Vagina (tissue), 2 donors: ENCODE measurements around the gene KLHL3. TPM values are rescaled to one million over a fixed set of nuclear protein-coding genes. Genes with fewer than 3 reads are reported as not detected.

Experiments
- DNase-seq, 2 donors: peaks; one replicate each; pipeline ENCODE4 v3.0.0-alpha.2; 2017; ENCODE audit errors: extremely low spot score in 2 of 2
- H3K27ac ChIP-seq: fragments of 200-600 bp; sonication (generic); one replicate; pipeline ENCODE4 v1.5.1; 2019
- H3K27me3 ChIP-seq: fragments of 200-600 bp; sonication (generic); one replicate; pipeline ENCODE4 v1.5.1; 2019
- H3K36me3 ChIP-seq, 2 donors: fragments of 200-600 bp; sonication (generic); one replicate each; pipeline ENCODE4 v1.5.1; 2017 to 2019
- H3K4me1 ChIP-seq: fragments of 200-600 bp; sonication (generic); one replicate; pipeline ENCODE4 v1.5.1; 2019
- H3K4me3 ChIP-seq, 2 donors: fragments of 200-600 bp; sonication (generic); 1 replicate in 1 of 2; 2 replicates in 1 of 2; pipeline ENCODE4 v1.5.1; 2016 to 2019
- H3K9me3 ChIP-seq: fragments of 200-600 bp; sonication (generic); one replicate; pipeline ENCODE4 v1.5.1; 2019
- CTCF ChIP-seq, 3 experiments: fragments of 450-650 bp in 2 of 3; fragments of 200-600 bp in 1 of 3; sonication (generic) in 1 of 3; IDR thresholded peaks; one replicate each; pipeline ENCODE4 v1.5.1; 2017 to 2019; ENCODE audit warnings: antibody characterized with exemption in 3 of 3, mild to moderate bottlenecking in 2 of 3, moderate library complexity in 2 of 3
- POLR2A ChIP-seq, 2 donors: fragments of 450-650 bp; IDR thresholded peaks; one replicate each; pipeline ENCODE4 v1.6.1; 2017; ENCODE audit warnings: antibody characterized with exemption in 2 of 2, mild to moderate bottlenecking in 2 of 2, moderate library complexity in 2 of 2
- POLR2AphosphoS5 ChIP-seq, 2 donors: sonication (generic); formaldehyde crosslinking; IDR thresholded peaks; one replicate each; pipeline ENCODE4 v1.9.0; 2017; ENCODE audit warnings: antibody characterized with exemption in 2 of 2, mild to moderate bottlenecking in 2 of 2, low read depth in 1 of 2; ENCODE audit not compliant: insufficient read depth in 1 of 2
- intact Hi-C: fragments of 100-400 bp; cut with DNase I; formaldehyde crosslinking; loops from one replicate; pipeline ENCODE4 v1.15.1; 2023
- total RNA-seq: library from RNA; depleted of rRNA; stranded (reverse); fragments of >200 nt; gene quantifications from one replicate; pipeline ENCODE4 v1.2.3, GENCODE V29; 2016

The KLHL3 gene
- total RNA-seq, 1 donor from 2014 or later: 7.4 TPM

GRCh38 chr5:137667341-137667740 is 68.5 kb downstream of the KLHL3 start:
- no peak for TF ChIP-seq CTCF (IDR thresholded peaks at IDR 0.05)
- Histone ChIP-seq H3K36me3 (no peaks in the 10 kb centered on the region), H3K4me3 (no peak overlapping the region), H3K27me3 (no peaks in the 10 kb centered on the region), H3K4me1 (peaks cover 11% of the 10 kb centered on the region), H3K27ac (peak overlapping the region; percentile 64), H3K9me3 (no peaks in the 10 kb centered on the region)
- no peak for DNase-seq
- intact Hi-C loops: no loop called here

GRCh38 chr5:137666901-137667300 is 69.0 kb downstream of the KLHL3 start:
- Histone ChIP-seq H3K27me3 (no peaks in the 10 kb centered on the region), H3K9me3 (no peaks in the 10 kb centered on the region), H3K36me3 (no peaks in the 10 kb centered on the region), H3K4me1 (peaks cover 11% of the 10 kb centered on the region), H3K27ac (peak overlapping the region; percentile 64), H3K4me3 (no peak overlapping the region)
- intact Hi-C loops: no loop called here
- TF ChIP-seq POLR2A (IDR thresholded peaks at IDR 0.05) (no peak), POLR2AphosphoS5 (IDR thresholded peaks at IDR 0.05; ENCODE audit: insufficient read depth in 1 of 2, low read depth in 1 of 2) (no peak), CTCF (IDR thresholded peaks at IDR 0.05) (no peak)
- DNase-seq: no peak

DNA sequence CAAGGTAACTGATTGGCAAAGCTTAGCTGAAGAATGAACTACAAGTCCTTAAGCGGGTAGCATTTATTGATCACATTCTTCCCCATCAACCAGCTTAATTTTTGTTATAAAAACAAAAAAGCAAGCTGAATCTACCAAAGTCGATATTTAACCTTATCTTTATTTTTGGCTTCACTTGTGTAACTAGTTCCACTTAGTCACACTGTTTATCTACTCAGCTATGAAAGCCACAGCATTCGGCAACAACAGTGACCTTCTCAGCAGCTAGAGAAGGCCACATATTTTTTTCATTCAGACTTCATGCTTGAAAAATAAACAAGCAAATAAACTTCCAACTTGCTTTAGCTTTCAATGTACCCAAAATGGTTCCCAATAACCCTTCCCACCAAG is 69.4 kb downstream of the KLHL3 start:
- DNase-seq: no peak
- no peak for TF ChIP-seq POLR2AphosphoS5 (IDR thresholded peaks at IDR 0.05; ENCODE audit: insufficient read depth in 1 of 2, low read depth in 1 of 2)
- TF ChIP-seq POLR2A (IDR thresholded peaks at IDR 0.05): no peak
- TF ChIP-seq CTCF (IDR thresholded peaks at IDR 0.05): no peak
- Histone ChIP-seq H3K4me1 (peaks cover 11% of the 10 kb centered on the region), H3K27me3 (no peaks in the 10 kb centered on the region), H3K9me3 (no peaks in the 10 kb centered on the region), H3K36me3 (no peaks in the 10 kb centered on the region), H3K27ac (peak overlapping the region; percentile 64), H3K4me3 (no peak overlapping the region)
- intact Hi-C loops: no loop called here

DNA sequence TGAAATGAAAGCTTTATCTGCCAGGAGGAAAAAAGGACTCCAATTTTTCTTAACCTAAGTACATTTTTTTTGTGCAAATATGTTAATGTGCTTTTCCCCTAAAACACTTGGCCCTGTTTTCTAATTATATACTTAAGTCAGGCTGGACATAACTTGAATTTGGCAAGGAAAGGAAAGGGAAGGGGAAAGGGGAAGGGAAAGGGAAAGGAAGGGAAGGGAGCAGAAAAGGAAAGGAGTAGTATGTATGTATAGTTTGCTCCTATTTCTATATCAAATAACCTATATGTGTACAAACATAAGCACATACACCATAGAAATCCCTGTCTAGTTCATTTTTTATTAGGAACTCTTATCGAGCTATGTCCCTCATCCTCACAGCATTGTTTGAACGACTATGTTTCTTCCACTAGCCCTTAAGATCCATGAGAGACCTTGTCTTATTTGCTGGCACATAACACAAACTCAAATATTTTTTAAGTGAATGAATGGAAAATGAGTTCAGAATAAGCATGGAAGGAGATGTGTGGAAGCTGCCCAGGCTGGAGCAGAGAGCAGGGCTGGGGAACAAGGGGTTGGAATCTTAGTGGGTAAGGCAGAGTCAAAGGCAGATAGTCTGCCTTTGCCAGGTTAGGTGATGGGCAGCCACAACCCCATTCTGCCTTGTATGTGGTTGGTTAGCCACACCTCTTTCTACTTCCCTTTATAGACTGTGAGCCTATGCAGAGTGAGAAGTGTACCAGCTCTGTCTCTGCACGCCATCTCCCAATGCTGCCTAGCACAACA is 70.0 kb downstream of the KLHL3 start:
- intact Hi-C loops: no loop called here
- H3K27me3 ChIP-seq: no peaks in the 10 kb centered on the region
- no peak overlapping the region for H3K4me3 ChIP-seq
- H3K27ac ChIP-seq: peak overlapping the region; percentile 64
- peaks cover 11% of the 10 kb centered on the region for H3K4me1 ChIP-seq
- H3K36me3 ChIP-seq: no peaks in the 10 kb centered on the region
- TF ChIP-seq POLR2A (IDR thresholded peaks at IDR 0.05): no peak
- TF ChIP-seq CTCF (IDR thresholded peaks at IDR 0.05): no peak
- TF ChIP-seq POLR2AphosphoS5 (IDR thresholded peaks at IDR 0.05; ENCODE audit: insufficient read depth in 1 of 2, low read depth in 1 of 2): no peak
- no peak for DNase-seq
- H3K9me3 ChIP-seq: no peaks in the 10 kb centered on the region

DNA sequence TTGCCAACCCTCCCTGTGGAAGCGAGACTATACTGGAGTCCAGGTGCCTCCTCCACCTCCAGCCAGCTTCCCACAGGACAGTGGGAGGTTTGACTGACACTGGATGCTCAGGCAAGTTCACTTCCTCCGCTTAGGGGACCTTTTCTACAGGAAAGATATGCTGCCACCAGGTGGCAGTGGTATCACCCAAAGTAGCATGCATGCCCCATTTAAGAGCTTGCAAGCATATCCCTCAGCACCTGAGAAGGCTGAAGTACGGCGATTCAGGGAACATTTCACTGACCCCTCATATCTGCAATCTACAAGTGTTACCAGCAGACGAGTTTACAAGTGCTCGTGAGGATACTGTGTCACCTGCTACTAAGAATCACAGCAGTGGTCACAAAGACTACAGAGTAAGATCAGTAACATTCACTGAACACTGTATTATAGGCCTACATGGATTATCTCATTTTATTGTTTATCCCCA is 75.5 kb downstream of the KLHL3 start:
- DNase-seq: no peak
- Histone ChIP-seq H3K4me3 (no peak overlapping the region), H3K4me1 (peaks cover 7% of the 10 kb centered on the region), H3K36me3 (no peaks in the 10 kb centered on the region), H3K27me3 (no peaks in the 10 kb centered on the region), H3K9me3 (no peaks in the 10 kb centered on the region), H3K27ac (peak overlapping the region; percentile 11)
- intact Hi-C loops: loop anchor here (5.0 kb wide), 1 partner anchor 82 kb away; no protein-coding TSS in a partner anchor
- TF ChIP-seq POLR2AphosphoS5 (IDR thresholded peaks at IDR 0.05; ENCODE audit: insufficient read depth in 1 of 2, low read depth in 1 of 2) (no peak), CTCF (IDR thresholded peaks at IDR 0.05) (peak; percentile 61 to 73 (median 70))
